Measurements from ENCODE around the gene SIRT2.

SIRT2 gene

GRCh38 chr19:38921420-38922274 lies 22.2 kb upstream of the SIRT2 start:
- no peak overlapping the region for H3K27ac ChIP-seq (ENCODE audit: low read depth, low read length)
- WGBS (ENCODE audit: extremely low coverage, insufficient coverage, insufficient read length), result no CpG with 5 or more reads among the region's 20 CpGs

DNA sequence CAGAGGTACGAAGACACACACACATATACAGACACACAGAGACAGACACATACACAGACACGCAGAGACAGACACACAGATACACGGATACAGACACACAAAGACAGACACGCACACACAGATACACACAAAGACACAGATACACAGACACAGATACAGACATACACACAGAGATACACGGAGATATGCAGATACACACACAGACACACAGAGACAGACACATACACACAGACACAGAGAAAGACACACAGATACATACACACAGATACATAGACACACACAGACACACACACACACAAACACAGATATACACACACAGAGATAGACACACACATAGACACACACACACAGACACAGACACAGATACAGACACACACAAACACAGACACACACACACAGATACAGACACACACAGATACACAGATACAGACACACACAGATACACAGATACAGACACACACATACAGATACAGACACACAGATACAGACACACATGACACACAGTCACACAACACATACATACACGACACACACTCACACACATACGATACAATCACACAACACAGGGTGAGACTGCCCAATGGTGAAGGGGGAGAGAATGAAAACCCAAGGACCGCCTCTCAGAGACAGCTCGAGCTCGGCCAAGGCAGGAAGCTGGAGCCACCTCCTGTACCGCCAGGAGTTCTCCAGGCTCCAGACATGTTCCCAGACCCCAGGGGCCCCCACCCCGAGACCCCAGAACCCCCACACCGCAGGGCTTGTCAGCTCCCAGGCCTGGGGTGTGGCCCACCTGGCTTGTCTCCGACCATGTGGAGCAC lies 21.4 kb upstream of the SIRT2 start:
- Histone ChIP-seq H3K79me1 (ENCODE audit: low read length) (no peaks in the 10 kb centered on the region), H2BK5ac (ENCODE audit: low read depth, low read length, poor library complexity) (no peak overlapping the region), H2BK120ac (ENCODE audit: insufficient read depth, low read length, poor library complexity) (no peak overlapping the region), H4K8ac (ENCODE audit: low read depth, low read length) (no peak overlapping the region), H3K9me3 (ENCODE audit: insufficient read depth, low read depth, low read length) (no peaks in the 10 kb centered on the region), H3K4me3 (ENCODE audit: low read depth, low read length) (no peak overlapping the region), H3K9ac (ENCODE audit: low read length) (no peak overlapping the region), H3K4ac (ENCODE audit: low read depth, low read length) (no peak overlapping the region), H3K4me2 (ENCODE audit: low read length) (no peak overlapping the region), H2BK12ac (ENCODE audit: low read length) (no peak overlapping the region), H4K91ac (ENCODE audit: low read depth, low read length) (no peak overlapping the region), H3K27me3 (ENCODE audit: insufficient read depth, low read length) (no peaks in the 10 kb centered on the region), H3K79me2 (ENCODE audit: control insufficient read depth, insufficient read depth, low read length, poor library complexity) (no peaks in the 10 kb centered on the region), H3K23ac (ENCODE audit: low read length) (no peak overlapping the region), H3K18ac (ENCODE audit: low read length) (no peak overlapping the region), H3K27ac (ENCODE audit: low read depth, low read length) (no peak overlapping the region), H3K14ac (ENCODE audit: low read length) (no peak overlapping the region), H4K12ac (ENCODE audit: low read depth, low read length) (no peak overlapping the region), H3K36me3 (ENCODE audit: control insufficient read depth in 1 of 2, insufficient read depth in 2 of 2, low read length in 2 of 2) (peaks cover 21 to 37% of the 10 kb centered on the region in 2 experiments), H2AK5ac (ENCODE audit: low read length) (no peak overlapping the region), H3K4me1 (ENCODE audit: control insufficient read depth in 1 of 2, insufficient read depth in 2 of 2, low read length in 2 of 2) (no peaks in the 10 kb centered on the region), H2AFZ (ENCODE audit: insufficient read depth, low read length, poor library complexity) (no peak overlapping the region)
- no CpG with 5 or more reads among the region's 14 CpGs for WGBS (ENCODE audit: extremely low coverage, insufficient coverage, insufficient read length)
- DNase-seq, result no peak

More at GRCh38 chr19:38921420-38922274, 22.2 kb upstream of the SIRT2 start:
- Histone ChIP-seq H3K36me3 (ENCODE audit: control insufficient read depth in 1 of 2, insufficient read depth in 2 of 2, low read length in 2 of 2) (peaks cover 26 to 40% of the 10 kb centered on the region in 2 experiments), H3K14ac (ENCODE audit: low read length) (no peak overlapping the region), H3K18ac (ENCODE audit: low read length) (no peak overlapping the region), H2AK5ac (ENCODE audit: low read length) (no peak overlapping the region), H2BK120ac (ENCODE audit: insufficient read depth, low read length, poor library complexity) (no peak overlapping the region), H3K4me1 (ENCODE audit: control insufficient read depth in 1 of 2, insufficient read depth in 2 of 2, low read length in 2 of 2) (no peaks in the 10 kb centered on the region), H3K79me1 (ENCODE audit: low read length) (no peaks in the 10 kb centered on the region), H3K27me3 (ENCODE audit: insufficient read depth, low read length) (no peaks in the 10 kb centered on the region), H3K79me2 (ENCODE audit: control insufficient read depth, insufficient read depth, low read length, poor library complexity) (no peaks in the 10 kb centered on the region), H2BK12ac (ENCODE audit: low read length) (no peak overlapping the region), H3K23ac (ENCODE audit: low read length) (no peak overlapping the region), H3K9me3 (ENCODE audit: insufficient read depth, low read depth, low read length) (no peaks in the 10 kb centered on the region), H3K4me3 (ENCODE audit: low read depth, low read length) (no peak overlapping the region), H3K9ac (ENCODE audit: low read length) (no peak overlapping the region), H4K91ac (ENCODE audit: low read depth, low read length) (no peak overlapping the region), H3K4me2 (ENCODE audit: low read length) (no peak overlapping the region), H4K12ac (ENCODE audit: low read depth, low read length) (no peak overlapping the region), H3K4ac (ENCODE audit: low read depth, low read length) (no peak overlapping the region), H4K8ac (ENCODE audit: low read depth, low read length) (no peak overlapping the region), H2BK5ac (ENCODE audit: low read depth, low read length, poor library complexity) (no peak overlapping the region), H2AFZ (ENCODE audit: insufficient read depth, low read length, poor library complexity) (no peak overlapping the region)
- no peak for DNase-seq

DNA sequence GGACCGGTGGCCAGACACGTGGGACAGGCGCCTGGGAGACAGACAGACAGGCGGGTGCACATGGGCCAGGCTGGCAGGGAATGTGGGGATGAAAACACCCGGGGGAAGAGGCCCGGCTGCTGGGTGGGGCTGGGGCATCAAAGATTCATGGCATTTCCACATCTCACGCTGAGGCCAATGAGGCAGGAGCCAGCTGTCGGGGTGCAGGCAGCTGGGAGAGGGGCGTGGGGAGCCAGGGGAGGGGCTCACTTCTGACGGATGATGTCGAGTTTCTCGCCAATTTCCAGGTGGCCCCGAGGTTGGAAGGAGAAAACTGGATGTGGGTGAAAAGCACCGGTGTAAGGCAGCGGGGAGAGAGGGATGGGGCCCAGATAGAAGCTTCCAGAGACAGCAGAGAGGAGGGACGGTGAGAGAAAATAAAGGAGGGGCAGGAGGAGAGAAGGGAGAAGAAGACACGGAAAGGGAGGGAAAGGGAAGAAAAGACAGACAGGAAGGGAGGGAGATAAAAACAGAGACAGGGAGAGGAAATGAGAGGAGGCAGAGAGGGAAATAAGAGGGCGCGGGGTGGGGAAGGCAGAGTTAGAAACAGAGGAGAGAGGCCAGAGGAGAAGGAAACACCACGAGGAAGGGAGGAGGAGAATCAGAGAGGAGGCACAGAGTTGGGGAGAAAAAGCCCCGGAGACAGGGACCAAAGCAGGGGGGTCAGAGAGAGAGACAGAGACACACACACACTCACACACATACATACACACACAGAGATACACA lies 20.6 kb upstream of the SIRT2 start:
- DNase-seq, result no peak
- Histone ChIP-seq H3K79me2 (ENCODE audit: control insufficient read depth, insufficient read depth, low read length, poor library complexity) (no peaks in the 10 kb centered on the region), H3K4ac (ENCODE audit: low read depth, low read length) (no peak overlapping the region), H4K91ac (ENCODE audit: low read depth, low read length) (no peak overlapping the region), H2AK5ac (ENCODE audit: low read length) (no peak overlapping the region), H3K4me1 (ENCODE audit: control insufficient read depth in 1 of 2, insufficient read depth in 2 of 2, low read length in 2 of 2) (no peaks in the 10 kb centered on the region), H3K36me3 (ENCODE audit: control insufficient read depth in 1 of 2, insufficient read depth in 2 of 2, low read length in 2 of 2) (peaks cover 14 to 33% of the 10 kb centered on the region in 2 experiments), H3K23ac (ENCODE audit: low read length) (no peak overlapping the region), H4K8ac (ENCODE audit: low read depth, low read length) (no peak overlapping the region), H3K4me2 (ENCODE audit: low read length) (no peak overlapping the region), H2BK12ac (ENCODE audit: low read length) (no peak overlapping the region), H3K14ac (ENCODE audit: low read length) (no peak overlapping the region), H3K27ac (ENCODE audit: low read depth, low read length) (no peak overlapping the region), H4K12ac (ENCODE audit: low read depth, low read length) (no peak overlapping the region), H3K9me3 (ENCODE audit: insufficient read depth, low read depth, low read length) (no peaks in the 10 kb centered on the region), H3K4me3 (ENCODE audit: low read depth, low read length) (no peak overlapping the region), H3K27me3 (ENCODE audit: insufficient read depth, low read length) (no peaks in the 10 kb centered on the region), H2BK5ac (ENCODE audit: low read depth, low read length, poor library complexity) (no peak overlapping the region), H3K79me1 (ENCODE audit: low read length) (no peaks in the 10 kb centered on the region), H2AFZ (ENCODE audit: insufficient read depth, low read length, poor library complexity) (no peak overlapping the region), H3K9ac (ENCODE audit: low read length) (no peak overlapping the region), H3K18ac (ENCODE audit: low read length) (no peak overlapping the region), H2BK120ac (ENCODE audit: insufficient read depth, low read length, poor library complexity) (no peak overlapping the region)
- WGBS (ENCODE audit: extremely low coverage, insufficient coverage, insufficient read length), result no CpG with 5 or more reads among the region's 21 CpGs

DNA sequence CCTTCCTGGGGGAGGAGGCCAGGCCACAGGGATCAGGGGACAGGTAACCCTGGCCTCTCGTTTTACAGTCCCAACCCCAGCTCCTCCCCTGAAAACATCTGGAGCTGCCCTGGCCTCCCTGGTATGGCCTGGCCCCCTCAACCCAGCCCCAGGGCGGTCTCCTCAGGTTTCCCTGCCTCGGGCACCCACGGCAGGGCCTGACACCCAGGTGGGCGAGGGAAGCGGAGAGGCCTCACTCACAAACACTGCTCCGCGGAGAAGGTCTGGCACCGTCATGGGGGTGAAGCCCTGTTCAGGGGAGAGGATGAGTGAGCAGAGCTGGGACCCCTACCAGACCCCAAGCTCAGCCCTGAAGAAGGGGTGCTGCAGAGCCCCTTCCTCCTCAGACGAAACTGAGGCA lies 19.1 kb upstream of the SIRT2 start:
- Histone ChIP-seq H3K4ac (ENCODE audit: low read depth, low read length) (no peak overlapping the region), H3K9me3 (ENCODE audit: insufficient read depth, low read depth, low read length) (no peaks in the 10 kb centered on the region), H3K23ac (ENCODE audit: low read length) (no peak overlapping the region), H2AK5ac (ENCODE audit: low read length) (no peak overlapping the region), H3K4me1 (ENCODE audit: control insufficient read depth in 1 of 2, insufficient read depth in 2 of 2, low read length in 2 of 2) (no peaks in the 10 kb centered on the region), H2BK120ac (ENCODE audit: insufficient read depth, low read length, poor library complexity) (no peak overlapping the region), H3K36me3 (ENCODE audit: control insufficient read depth in 1 of 2, insufficient read depth in 2 of 2, low read length in 2 of 2) (peaks cover 5 to 24% of the 10 kb centered on the region in 2 experiments), H3K27me3 (ENCODE audit: insufficient read depth, low read length) (no peaks in the 10 kb centered on the region), H3K79me1 (ENCODE audit: low read length) (no peaks in the 10 kb centered on the region), H2AFZ (ENCODE audit: insufficient read depth, low read length, poor library complexity) (no peak overlapping the region), H3K27ac (ENCODE audit: low read depth, low read length) (no peak overlapping the region), H2BK12ac (ENCODE audit: low read length) (no peak overlapping the region), H3K18ac (ENCODE audit: low read length) (no peak overlapping the region), H2BK5ac (ENCODE audit: low read depth, low read length, poor library complexity) (no peak overlapping the region), H3K4me3 (ENCODE audit: low read depth, low read length) (no peak overlapping the region), H4K12ac (ENCODE audit: low read depth, low read length) (no peak overlapping the region), H3K79me2 (ENCODE audit: control insufficient read depth, insufficient read depth, low read length, poor library complexity) (no peaks in the 10 kb centered on the region), H3K4me2 (ENCODE audit: low read length) (no peak overlapping the region), H4K91ac (ENCODE audit: low read depth, low read length) (no peak overlapping the region), H3K9ac (ENCODE audit: low read length) (no peak overlapping the region), H4K8ac (ENCODE audit: low read depth, low read length) (no peak overlapping the region), H3K14ac (ENCODE audit: low read length) (no peak overlapping the region)
- DNase-seq, result no peak
- no CpG with 5 or more reads among the region's 10 CpGs for WGBS (ENCODE audit: extremely low coverage, insufficient coverage, insufficient read length)

All from trophoblast cell (in vitro differentiated cells and primary cell).